ENCODE data around the gene PEX5L. TPM values are rescaled to one million over a fixed set of nuclear protein-coding genes. Genes with fewer than 3 reads are reported as not detected.
"Not testable (repeated sequence)": the region's sequence is repeated elsewhere in the genome, so short reads cannot be mapped to it uniquely, and the experiment has no call there.

The PEX5L gene
- polyA plus RNA-seq (2014; cell fraction: cytosol; rRNA removed), result 6.4 and 8.0 TPM in 2 replicates
- polyA plus RNA-seq (2014; cell fraction: nucleus; rRNA removed), result 7.3 and 10.3 TPM in 2 replicates

- DNase-seq (ENCODE audit: low spot score), result peak; percentile 89
These were observed at the start of gene PEX5L for GRCh38 chr3:180036671-180037455. Gene PEX5L (minus strand): TSS chr3:180036937. CDS start chr3:180036599, 338 bp downstream.

- no peak for DNase-seq (ENCODE audit: low spot score)
These were observed 48.5 kb upstream of the PEX5L start for GRCh38 chr3:180085122-180085710.

GRCh38 chr3:180082699-180083098, 46.0 kb upstream of the PEX5L start:
- DNase-seq (ENCODE audit: low spot score), result no peak

- DNase-seq (ENCODE audit: low spot score), result no peak
These were observed 41.9 kb upstream of the PEX5L start for GRCh38 chr3:180078592-180078991.

GRCh38 chr3:180073561-180073960, 36.8 kb upstream of the PEX5L start:
- DNase-seq (ENCODE audit: low spot score), result no peak

- DNase-seq (ENCODE audit: low spot score), result no peak
These were observed 36.0 kb upstream of the PEX5L start for GRCh38 chr3:180072786-180073185.

GRCh38 chr3:180070925-180071324, 34.2 kb upstream of the PEX5L start:
- no peak for DNase-seq (ENCODE audit: low spot score)

GRCh38 chr3:180068023-180068422, 31.3 kb upstream of the PEX5L start:
- DNase-seq (ENCODE audit: low spot score), result no peak

- no peak for DNase-seq (ENCODE audit: low spot score)
These were observed 29.9 kb upstream of the PEX5L start for GRCh38 chr3:180066598-180066997.

GRCh38 chr3:180063783-180064182, 27.0 kb upstream of the PEX5L start:
- no peak for DNase-seq (ENCODE audit: low spot score)

GRCh38 chr3:180062771-180063170, 26.0 kb upstream of the PEX5L start:
- no peak for DNase-seq (ENCODE audit: low spot score)

- DNase-seq (ENCODE audit: low spot score), result no peak
These were observed 22.6 kb upstream of the PEX5L start for GRCh38 chr3:180059356-180059755.

- no peak for DNase-seq (ENCODE audit: low spot score)
These were observed 21.5 kb upstream of the PEX5L start for GRCh38 chr3:180058238-180058637.

GRCh38 chr3:180055656-180056055, 18.9 kb upstream of the PEX5L start:
- not testable (repeated sequence) for DNase-seq (ENCODE audit: low spot score)

- DNase-seq (ENCODE audit: low spot score), result no peak
These were observed 12.7 kb upstream of the PEX5L start for GRCh38 chr3:180049391-180049790.

- no peak for DNase-seq (ENCODE audit: low spot score)
These were observed 12.1 kb upstream of the PEX5L start for GRCh38 chr3:180048840-180049239.

- no peak for DNase-seq (ENCODE audit: low spot score)
These were observed 11.4 kb upstream of the PEX5L start for GRCh38 chr3:180048103-180048502.

GRCh38 chr3:180040966-180041365, 4.2 kb upstream of the PEX5L start:
- DNase-seq (ENCODE audit: low spot score), result no peak

- peak; percentile 60 for DNase-seq (ENCODE audit: low spot score)
These were observed 556 bp downstream of the PEX5L start for GRCh38 chr3:180036092-180036670.

- no peak for DNase-seq (ENCODE audit: low spot score)
These were observed 9.7 kb downstream of the PEX5L start for GRCh38 chr3:180026997-180027396.

GRCh38 chr3:180018543-180018942, 18.2 kb downstream of the PEX5L start:
- no peak for DNase-seq (ENCODE audit: low spot score)

- DNase-seq (ENCODE audit: low spot score), result no peak
These were observed 18.9 kb downstream of the PEX5L start for GRCh38 chr3:180017846-180018245.

GRCh38 chr3:180011927-180012326, 24.8 kb downstream of the PEX5L start:
- DNase-seq (ENCODE audit: low spot score), result peak; percentile 99

All from SK-N-DZ (cell line).